CD14-positive monocyte (primary cell): ENCODE results near the gene MYO16. TPM values are rescaled to one million over a fixed set of nuclear protein-coding genes. Genes with fewer than 3 reads are reported as not detected.

Source experiments
- DNase-seq, 3 donors: peaks; one replicate each; pipeline ENCODE4 v3.0.0-alpha.2; 2011 to 2022
- H2AFZ ChIP-seq: 2 replicates; pipeline ENCODE4 v1.6.0; 2012; ENCODE audit warnings: mild to moderate bottlenecking, low read depth, low read length, inconsistent platforms; ENCODE audit not compliant: insufficient read depth, poor library complexity, severe bottlenecking
- H3K27ac ChIP-seq, 2 donors: 1 replicate in 1 of 2; 2 replicates in 1 of 2; pipeline ENCODE4 v1.5.1; 2012 to 2013; ENCODE audit warnings: low read length in 2 of 2, control low read depth in 1 of 2, inconsistent platforms in 1 of 2, low read depth in 1 of 2, mild to moderate bottlenecking in 1 of 2
- H3K27me3 ChIP-seq, 2 donors: one replicate each; pipeline versions ENCODE4 v1.6.0 to v1.6.1; 2011 to 2013; ENCODE audit warnings: low read length in 2 of 2; ENCODE audit not compliant: control insufficient read depth in 2 of 2, insufficient read depth in 2 of 2
- H3K36me3 ChIP-seq, 2 donors: replicated peaks in 1 of 2; 1 replicate in 1 of 2; 2 replicates in 1 of 2; pipeline versions ENCODE4 v1.5.1 to v1.6.1; 2012 to 2013; ENCODE audit warnings: low read length in 2 of 2, control low read depth in 1 of 2, inconsistent platforms in 1 of 2, mild to moderate bottlenecking in 1 of 2; ENCODE audit not compliant: insufficient read depth in 2 of 2, control insufficient read depth in 1 of 2
- H3K4me1 ChIP-seq, 2 donors: 1 replicate in 1 of 2; 2 replicates in 1 of 2; pipeline versions ENCODE4 v1.5.1 to v1.6.1; 2012 to 2013; ENCODE audit warnings: low read length in 2 of 2, control low read depth in 1 of 2, inconsistent platforms in 1 of 2, mild to moderate bottlenecking in 1 of 2, moderate library complexity in 1 of 2; ENCODE audit not compliant: insufficient read depth in 2 of 2, control insufficient read depth in 1 of 2
- H3K4me2 ChIP-seq: replicated peaks from 2 replicates; pipeline ENCODE3; 2012; ENCODE audit warnings: low read length, moderate library complexity, mild to moderate bottlenecking; ENCODE audit not compliant: poor library complexity, severe bottlenecking; ENCODE audit errors: extremely low read depth
- H3K4me3 ChIP-seq, 3 experiments: fragments of 200-600 bp in 1 of 3; sonication (generic) in 1 of 3; replicated peaks in 1 of 3; 1 replicate in 2 of 3; 2 replicates in 1 of 3; pipeline ENCODE4 v1.5.1; 2011 to 2013; ENCODE audit warnings: low read length in 3 of 3, mild to moderate bottlenecking in 3 of 3, control low read depth in 2 of 3, low read depth in 2 of 3, inconsistent platforms in 1 of 3, moderate library complexity in 1 of 3
- H3K79me2 ChIP-seq: 2 replicates; pipeline ENCODE4 v1.6.0; 2012; ENCODE audit warnings: mild to moderate bottlenecking, control low read depth, inconsistent platforms, low read length, moderate library complexity; ENCODE audit not compliant: insufficient read depth
- H3K9ac ChIP-seq: 2 replicates; pipeline ENCODE4 v1.6.0; 2017; ENCODE audit warnings: low read length, mild to moderate bottlenecking; ENCODE audit not compliant: insufficient read depth, poor library complexity, severe bottlenecking
- H3K9me3 ChIP-seq, 2 donors: replicated peaks in 1 of 2; 1 replicate in 1 of 2; 2 replicates in 1 of 2; pipeline versions ENCODE4 v1.5.1 to v1.6.1; 2012 to 2013; ENCODE audit warnings: low read length in 2 of 2, control low read depth in 1 of 2; ENCODE audit not compliant: control insufficient read depth in 1 of 2, insufficient read depth in 1 of 2
- H4K20me1 ChIP-seq: 2 replicates; pipeline ENCODE4 v1.6.0; 2012; ENCODE audit warnings: mild to moderate bottlenecking, low read length, control low read depth, moderate library complexity; ENCODE audit not compliant: insufficient read depth
- H3K27ac Mint-ChIP-seq, 7 donors: one replicate each; pipeline ENCODE4 v1.8.0; 2020; ENCODE audit warnings: mild to moderate bottlenecking in 7 of 7, mixed read lengths in 7 of 7, moderate library complexity in 6 of 7, inconsistent platforms in 2 of 7
- H3K27me3 Mint-ChIP-seq, 3 donors: one replicate each; pipeline ENCODE4 v1.8.0; 2021 to 2022; ENCODE audit warnings: low read depth in 3 of 3, mild to moderate bottlenecking in 3 of 3, mixed read lengths in 3 of 3, moderate library complexity in 3 of 3, inconsistent platforms in 1 of 3
- H3K36me3 Mint-ChIP-seq, 2 donors: one replicate each; pipeline ENCODE4 v1.8.0; 2020; ENCODE audit warnings: mixed read lengths in 2 of 2, inconsistent platforms in 1 of 2, mild to moderate bottlenecking in 1 of 2
- H3K4me1 Mint-ChIP-seq: one replicate; pipeline ENCODE4 v1.8.0; 2020; ENCODE audit warnings: mild to moderate bottlenecking, mixed read lengths
- H3K4me3 Mint-ChIP-seq, 2 donors: one replicate each; pipeline ENCODE4 v1.8.0; 2020; ENCODE audit warnings: mild to moderate bottlenecking in 2 of 2, mixed read lengths in 2 of 2, moderate library complexity in 1 of 2
- H3K9me3 Mint-ChIP-seq, 7 donors: one replicate each; pipeline ENCODE4 v1.8.0; 2020 to 2022; ENCODE audit warnings: mixed read lengths in 7 of 7, mild to moderate bottlenecking in 6 of 7, moderate library complexity in 6 of 7, inconsistent platforms in 2 of 7
- WGBS: methylation state at CpG from one replicate; pipeline ENCODE4 v1.1.5; 2013; ENCODE audit warnings: missing lambda C conversion rate; ENCODE audit not compliant: insufficient coverage; 5-methylcytosine and 5-hydroxymethylcytosine counted together
- intact Hi-C, 2 donors: fragments of 100-400 bp; cut with micrococcal nuclease; formaldehyde crosslinking; loops; one replicate each; pipeline versions ENCODE4 v1.15.0 to v1.15.1; 2023
- polyA plus RNA-seq, 3 donors: library from polyadenylated mRNA; depleted of rRNA in 1 of 3; unstranded in 2 of 3; stranded (reverse) in 1 of 3; fragments of 300-500 nt in 2 of 3; fragments of >200 nt in 1 of 3; fragmentation: Illumina TruSeq in 2 of 3; gene quantifications; 1 replicate in 2 of 3; 2 replicates in 1 of 3; pipeline ENCODE4 v1.2.3, GENCODE V29; 2012 to 2021
- TF ChIP-seq, protein P1 (sequence below): fragments of 200-600 bp; IDR thresholded peaks from one replicate; pipeline ENCODE4 v1.8.0; 2022; ENCODE audit warnings: antibody characterized with exemption, mild to moderate bottlenecking

The MYO16 gene
- polyA plus RNA-seq, 3 donors = not detected

DNA sequence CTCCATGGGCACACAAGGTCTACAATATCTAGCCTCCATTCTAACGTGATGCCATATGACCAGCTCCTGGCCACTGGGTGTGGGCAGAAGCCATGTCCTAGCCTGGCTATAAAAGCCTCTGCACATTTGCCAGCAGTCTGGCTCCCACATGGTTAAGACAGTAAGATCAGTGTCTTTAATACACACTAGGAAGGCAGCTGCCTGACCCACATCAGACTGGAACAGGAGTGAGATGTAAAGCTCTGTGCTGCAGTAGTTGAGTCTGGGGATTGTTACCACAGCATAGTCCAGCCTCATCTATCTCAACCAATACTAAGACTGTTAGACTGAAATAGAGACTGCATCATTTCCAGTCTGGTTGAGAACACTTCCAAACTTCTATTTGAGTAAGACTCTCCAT lies 623.9 kb downstream of the MYO16 start:
- 100% methylated on average over 1 of the region's 1 CpG for WGBS
- Histone ChIP-seq H3K27me3 (peaks cover 0 to 2% of the 10 kb centered on the region in 2 donors), H3K79me2 (no peaks in the 10 kb centered on the region), H3K27ac (no peak overlapping the region), H2AFZ (no peak overlapping the region), H3K4me3 (no peak overlapping the region), H3K9ac (no peak overlapping the region), H4K20me1 (no peaks in the 10 kb centered on the region), H3K9me3 (no peaks in the 10 kb centered on the region), H3K4me1 (no peaks in the 10 kb centered on the region), H3K4me2 (no peak overlapping the region), H3K36me3 (no peaks in the 10 kb centered on the region)
- no peaks in the 10 kb centered on the region for H3K36me3 Mint-ChIP-seq
- no peaks in the 10 kb centered on the region for H3K4me1 Mint-ChIP-seq
- DNase-seq = no peak
- intact Hi-C loops = no loop called here
- peaks cover 2 to 11% (median 4%) of the 10 kb centered on the region in 7 donors for H3K9me3 Mint-ChIP-seq
- TF ChIP-seq, protein P1, sequence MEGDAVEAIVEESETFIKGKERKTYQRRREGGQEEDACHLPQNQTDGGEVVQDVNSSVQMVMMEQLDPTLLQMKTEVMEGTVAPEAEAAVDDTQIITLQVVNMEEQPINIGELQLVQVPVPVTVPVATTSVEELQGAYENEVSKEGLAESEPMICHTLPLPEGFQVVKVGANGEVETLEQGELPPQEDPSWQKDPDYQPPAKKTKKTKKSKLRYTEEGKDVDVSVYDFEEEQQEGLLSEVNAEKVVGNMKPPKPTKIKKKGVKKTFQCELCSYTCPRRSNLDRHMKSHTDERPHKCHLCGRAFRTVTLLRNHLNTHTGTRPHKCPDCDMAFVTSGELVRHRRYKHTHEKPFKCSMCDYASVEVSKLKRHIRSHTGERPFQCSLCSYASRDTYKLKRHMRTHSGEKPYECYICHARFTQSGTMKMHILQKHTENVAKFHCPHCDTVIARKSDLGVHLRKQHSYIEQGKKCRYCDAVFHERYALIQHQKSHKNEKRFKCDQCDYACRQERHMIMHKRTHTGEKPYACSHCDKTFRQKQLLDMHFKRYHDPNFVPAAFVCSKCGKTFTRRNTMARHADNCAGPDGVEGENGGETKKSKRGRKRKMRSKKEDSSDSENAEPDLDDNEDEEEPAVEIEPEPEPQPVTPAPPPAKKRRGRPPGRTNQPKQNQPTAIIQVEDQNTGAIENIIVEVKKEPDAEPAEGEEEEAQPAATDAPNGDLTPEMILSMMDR = no peak
- no peak overlapping the region for H3K4me3 Mint-ChIP-seq
- H3K27ac Mint-ChIP-seq = no peak overlapping the region
- peaks cover 6 to 12% (median 6%) of the 10 kb centered on the region in 3 donors for H3K27me3 Mint-ChIP-seq

DNA sequence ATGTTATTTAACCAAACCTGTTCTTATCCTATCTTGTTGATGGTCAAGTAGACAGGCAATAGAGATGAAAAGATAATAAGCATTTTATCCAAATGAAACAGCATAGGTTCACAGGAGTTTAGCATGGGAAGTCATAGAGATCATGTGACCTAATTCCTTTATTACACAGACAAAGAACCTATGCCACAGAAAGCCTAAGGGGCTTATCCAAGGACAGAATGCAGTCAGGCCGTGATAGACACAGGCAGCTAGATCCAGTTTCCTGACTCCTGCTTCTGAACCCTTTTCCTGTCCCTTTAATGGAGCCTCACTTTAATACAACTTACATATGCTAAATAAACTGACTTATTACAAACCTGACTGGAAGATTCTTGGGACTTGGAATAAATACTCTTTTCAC lies 624.9 kb downstream of the MYO16 start:
- Histone ChIP-seq H3K4me3 (no peak overlapping the region), H3K4me1 (no peaks in the 10 kb centered on the region), H3K9me3 (no peaks in the 10 kb centered on the region), H3K27ac (no peak overlapping the region), H4K20me1 (no peaks in the 10 kb centered on the region), H3K27me3 (peaks cover 0 to 2% of the 10 kb centered on the region in 2 donors), H3K36me3 (no peaks in the 10 kb centered on the region), H3K4me2 (no peak overlapping the region), H2AFZ (no peak overlapping the region), H3K9ac (no peak overlapping the region), H3K79me2 (no peaks in the 10 kb centered on the region)
- TF ChIP-seq, protein P1 = no peak
- Mint-ChIP-seq H3K27ac (no peak overlapping the region), H3K4me1 (no peaks in the 10 kb centered on the region), H3K27me3 (peaks cover 6 to 12% (median 7%) of the 10 kb centered on the region in 3 donors), H3K4me3 (no peak overlapping the region), H3K36me3 (no peaks in the 10 kb centered on the region), H3K9me3 (peaks cover 0 to 15% (median 4%) of the 10 kb centered on the region in 7 donors)
- no peak for DNase-seq
- intact Hi-C loops = no loop called here
- WGBS = 75% methylated on average over 1 of the region's 1 CpG
